Measurements from ENCODE around the gene BRD3.

BRD3 gene

DNA sequence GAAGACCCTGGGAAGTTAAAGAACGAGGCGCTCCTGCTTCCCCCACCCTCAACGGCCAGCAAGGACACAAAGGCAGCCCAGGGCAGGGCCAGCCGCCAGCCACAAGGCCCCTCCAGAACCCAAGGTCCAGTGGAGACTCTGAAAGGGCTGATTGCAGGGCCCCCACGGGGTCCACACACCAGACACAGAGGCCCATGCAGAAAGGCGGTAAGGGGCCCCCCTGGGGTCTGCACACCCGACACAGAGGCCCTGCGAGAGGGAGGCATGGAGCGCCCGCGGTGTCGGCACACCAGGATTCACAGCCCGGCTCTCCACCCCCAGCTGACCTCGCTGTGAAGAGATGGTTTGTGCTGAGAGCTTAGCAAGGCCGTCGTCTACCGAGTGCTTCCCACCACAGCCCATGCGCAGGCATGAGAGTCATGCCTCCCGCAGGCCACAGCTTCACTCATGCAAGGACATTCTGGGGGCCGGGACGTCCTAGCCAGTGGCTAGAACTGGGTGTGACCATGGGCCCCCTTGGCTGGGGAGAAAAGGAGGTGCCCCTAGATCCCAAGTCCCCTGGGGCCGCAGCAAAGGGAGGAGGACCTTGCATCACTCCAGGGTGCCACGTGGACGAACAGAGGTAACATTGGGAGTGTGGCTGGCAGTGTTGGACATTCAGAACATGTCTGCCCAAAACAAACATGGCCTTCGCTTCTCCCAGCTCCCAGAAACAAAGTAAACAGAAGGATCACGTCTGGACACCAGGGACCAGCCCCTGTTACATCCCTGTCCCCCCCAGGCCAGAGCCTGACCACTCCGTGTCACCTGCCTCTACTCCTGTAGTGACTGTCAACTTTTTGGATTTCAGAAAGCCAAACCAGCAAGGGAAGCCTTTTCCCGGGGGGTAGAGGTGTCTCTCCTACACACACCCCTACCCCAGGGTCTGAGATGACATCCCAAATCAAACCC lies 9.8 kb downstream of the BRD3 start:
- H3K27me3 ChIP-seq (replicated peaks in 2 of 5; ENCODE audit: control insufficient read depth in 4 of 5, insufficient read depth in 5 of 5, low read length in 4 of 5), result no peaks in the 10 kb centered on the region
- CTCF ChIA-PET, result interaction anchor here (1.1 kb wide), 1 partner anchor 31 kb away, joined by 3 read pairs; no protein-coding TSS in a partner anchor
- POLR2A ChIA-PET, result interaction anchor here (1.1 kb wide), 1 partner anchor 33 kb away, joined by 3 read pairs; the partner anchor contains the start of gene BRD3OS
- peaks cover 0 to 49% (median 43%) of the 10 kb centered on the region in 4 experiments for H3K4me1 ChIP-seq (ENCODE audit: control extremely low read depth in 1 of 4, control insufficient read depth in 4 of 4, insufficient read depth in 4 of 4, low read length in 3 of 4)
- WGBS (ENCODE audit: insufficient coverage), result 97% methylated on average over 23 of the region's 28 CpGs
- no peak for DNase-seq
- no peaks in the 10 kb centered on the region for H3K9me3 ChIP-seq (ENCODE audit: control extremely low read depth in 1 of 5, control insufficient read depth in 4 of 5, insufficient read depth in 2 of 5, low read depth in 1 of 5, low read length in 4 of 5)
- no peak overlapping the region for H3K27ac ChIP-seq (ENCODE audit: insufficient read depth in 1 of 2, low read depth in 1 of 2, low read length in 2 of 2, poor library complexity in 1 of 2, severe bottlenecking in 2 of 2)
- H3K4me3 ChIP-seq (ENCODE audit: control insufficient read depth in 1 of 7, extremely low read depth in 1 of 7, insufficient read depth in 4 of 7, low read depth in 2 of 7, low read length in 6 of 7), result no peak overlapping the region
- peaks cover 0 to 20% (median 11%) of the 10 kb centered on the region in 4 experiments for H3K36me3 ChIP-seq (ENCODE audit: control insufficient read depth in 4 of 4, insufficient read depth in 4 of 4, low read length in 3 of 4)

DNA sequence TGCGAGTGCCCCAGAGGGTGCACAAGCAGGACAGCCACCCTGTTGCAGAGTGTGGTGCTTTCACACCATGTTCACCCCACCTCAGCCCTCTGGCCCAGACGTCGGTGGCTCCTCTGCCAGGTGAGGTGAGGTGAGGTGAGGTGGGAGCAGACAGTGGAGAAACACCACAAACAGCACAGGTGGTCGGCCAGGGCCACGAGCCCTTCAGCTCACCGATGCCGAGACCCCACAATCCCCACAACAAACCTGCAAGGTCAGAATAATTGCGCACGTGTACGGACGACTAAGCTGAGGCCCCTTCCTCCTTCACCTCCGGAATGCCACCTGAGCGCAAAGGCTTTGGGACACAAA lies 10.5 kb downstream of the BRD3 start:
- Histone ChIP-seq H3K36me3 (ENCODE audit: control insufficient read depth in 4 of 4, insufficient read depth in 4 of 4, low read length in 3 of 4) (peaks cover 3 to 27% (median 15%) of the 10 kb centered on the region in 4 experiments), H3K9me3 (ENCODE audit: control extremely low read depth in 1 of 5, control insufficient read depth in 4 of 5, insufficient read depth in 2 of 5, low read depth in 1 of 5, low read length in 4 of 5) (no peaks in the 10 kb centered on the region), H3K27ac (ENCODE audit: insufficient read depth in 1 of 2, low read depth in 1 of 2, low read length in 2 of 2, poor library complexity in 1 of 2, severe bottlenecking in 2 of 2) (no peak overlapping the region), H3K4me3 (ENCODE audit: control insufficient read depth in 1 of 7, extremely low read depth in 1 of 7, insufficient read depth in 4 of 7, low read depth in 2 of 7, low read length in 6 of 7) (no peak overlapping the region), H3K27me3 (replicated peaks in 2 of 5; ENCODE audit: control insufficient read depth in 4 of 5, insufficient read depth in 5 of 5, low read length in 4 of 5) (no peaks in the 10 kb centered on the region), H3K4me1 (ENCODE audit: control extremely low read depth in 1 of 4, control insufficient read depth in 4 of 4, insufficient read depth in 4 of 4, low read length in 3 of 4) (peaks cover 0 to 42% (median 36%) of the 10 kb centered on the region in 4 experiments)
- ChIA-PET CTCF (interaction anchor here (1.1 kb wide), 1 partner anchor 31 kb away, joined by 3 read pairs; no protein-coding TSS in a partner anchor), POLR2A (interaction anchor here (1.1 kb wide), 1 partner anchor 32 kb away, joined by 3 read pairs; the partner anchor contains the start of gene BRD3OS)
- DNase-seq, result no peak
- WGBS (ENCODE audit: insufficient coverage), result 100% methylated on average over 10 of the region's 13 CpGs

DNA sequence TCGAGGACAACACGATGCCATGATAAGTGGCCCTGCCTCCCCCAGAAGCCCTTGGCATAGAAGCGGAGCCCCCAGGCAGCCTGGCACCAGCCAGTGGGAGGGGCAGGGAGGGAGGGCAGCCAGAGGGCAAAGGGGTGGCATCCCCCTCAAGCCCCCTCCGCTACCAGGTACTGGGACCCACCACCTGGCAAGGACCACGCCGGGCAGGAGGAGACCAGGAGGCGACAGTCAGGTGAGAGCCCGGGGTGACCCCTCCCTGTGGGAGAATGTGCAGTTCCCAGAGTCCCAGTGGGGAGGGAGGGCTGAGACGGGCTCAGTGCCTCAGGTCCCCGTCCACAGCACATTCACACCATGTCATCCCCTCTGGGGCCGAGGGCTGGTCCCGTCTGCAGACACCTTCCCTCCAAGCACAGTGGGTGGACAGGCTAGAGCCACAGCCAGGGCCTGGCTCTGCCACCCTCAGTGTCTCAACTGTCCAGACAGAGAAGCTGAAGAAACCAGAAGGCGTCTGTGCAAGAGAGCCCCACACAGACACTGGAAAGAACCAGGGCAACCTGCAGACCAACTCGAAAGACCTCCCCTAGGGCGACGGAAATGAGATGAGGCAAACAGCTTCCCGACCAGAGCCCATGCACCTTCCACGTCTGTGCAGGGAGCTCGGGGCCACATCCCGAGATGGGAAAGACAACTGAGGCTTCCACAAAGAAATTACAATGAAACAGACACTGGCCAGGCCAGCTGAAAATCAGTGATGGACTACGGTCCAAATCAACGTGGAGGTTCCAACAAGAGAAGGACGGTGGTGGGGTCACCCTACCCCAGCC lies 11.1 kb downstream of the BRD3 start:
- Histone ChIP-seq H3K4me1 (ENCODE audit: control extremely low read depth in 1 of 4, control insufficient read depth in 4 of 4, insufficient read depth in 4 of 4, low read length in 3 of 4) (peaks cover 0 to 36% (median 30%) of the 10 kb centered on the region in 4 experiments), H3K4me3 (ENCODE audit: control insufficient read depth in 1 of 7, extremely low read depth in 1 of 7, insufficient read depth in 4 of 7, low read depth in 2 of 7, low read length in 6 of 7) (no peak overlapping the region), H3K27me3 (replicated peaks in 2 of 5; ENCODE audit: control insufficient read depth in 4 of 5, insufficient read depth in 5 of 5, low read length in 4 of 5) (no peaks in the 10 kb centered on the region), H3K27ac (ENCODE audit: insufficient read depth in 1 of 2, low read depth in 1 of 2, low read length in 2 of 2, poor library complexity in 1 of 2, severe bottlenecking in 2 of 2) (peak overlapping the region in 1 of 2 experiments; percentile 12), H3K36me3 (ENCODE audit: control insufficient read depth in 4 of 4, insufficient read depth in 4 of 4, low read length in 3 of 4) (peaks cover 3 to 31% (median 17%) of the 10 kb centered on the region in 4 experiments), H3K9me3 (ENCODE audit: control extremely low read depth in 1 of 5, control insufficient read depth in 4 of 5, insufficient read depth in 2 of 5, low read depth in 1 of 5, low read length in 4 of 5) (no peaks in the 10 kb centered on the region)
- 97% methylated on average over 15 of the region's 23 CpGs for WGBS (ENCODE audit: insufficient coverage)
- POLR2A ChIA-PET, result no interaction called here
- CTCF ChIA-PET, result interaction anchor here (1.6 kb wide), 1 partner anchor 10 kb away, joined by 4 read pairs; no protein-coding TSS in a partner anchor
- no peak for DNase-seq

DNA sequence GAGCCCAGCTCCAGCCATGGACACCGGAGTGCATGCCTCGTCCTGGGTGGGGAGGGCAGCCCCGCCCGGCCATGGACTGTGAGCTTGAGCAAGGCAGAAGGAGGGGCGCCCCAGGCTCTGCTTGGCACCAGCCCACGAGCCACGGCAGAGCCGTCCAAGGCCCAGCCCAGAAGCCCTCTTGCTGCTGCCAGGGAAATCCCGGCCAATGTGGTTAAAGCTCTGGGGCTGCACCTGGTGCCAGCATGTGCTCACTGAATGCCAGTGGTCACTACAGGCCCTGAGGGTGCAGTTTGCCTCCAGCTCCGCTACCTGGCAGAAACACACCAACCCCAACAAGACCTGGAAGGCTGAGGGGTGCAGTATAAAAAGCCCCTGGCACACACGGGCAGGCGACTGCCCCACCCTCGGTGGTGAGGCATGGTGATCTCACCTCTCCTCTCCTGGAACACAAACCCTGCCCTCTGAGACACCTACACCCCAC lies 11.8 kb downstream of the BRD3 start:
- no peaks in the 10 kb centered on the region for H3K9me3 ChIP-seq (ENCODE audit: control extremely low read depth in 1 of 5, control insufficient read depth in 4 of 5, insufficient read depth in 2 of 5, low read depth in 1 of 5, low read length in 4 of 5)
- POLR2A ChIA-PET, result no interaction called here
- no peak for DNase-seq
- no peak overlapping the region for H3K4me3 ChIP-seq (ENCODE audit: control insufficient read depth in 1 of 7, extremely low read depth in 1 of 7, insufficient read depth in 4 of 7, low read depth in 2 of 7, low read length in 6 of 7)
- H3K36me3 ChIP-seq (ENCODE audit: control insufficient read depth in 4 of 4, insufficient read depth in 4 of 4, low read length in 3 of 4), result peaks cover 3 to 37% (median 22%) of the 10 kb centered on the region in 4 experiments
- H3K27me3 ChIP-seq (replicated peaks in 2 of 5; ENCODE audit: control insufficient read depth in 4 of 5, insufficient read depth in 5 of 5, low read length in 4 of 5), result no peaks in the 10 kb centered on the region
- 69% methylated on average over 11 of the region's 13 CpGs for WGBS (ENCODE audit: insufficient coverage)
- H3K27ac ChIP-seq (ENCODE audit: insufficient read depth in 1 of 2, low read depth in 1 of 2, low read length in 2 of 2, poor library complexity in 1 of 2, severe bottlenecking in 2 of 2), result peak overlapping the region in 1 of 2 experiments; percentile 12
- H3K4me1 ChIP-seq (ENCODE audit: control extremely low read depth in 1 of 4, control insufficient read depth in 4 of 4, insufficient read depth in 4 of 4, low read length in 3 of 4), result peaks cover 0 to 29% (median 23%) of the 10 kb centered on the region in 4 experiments
- CTCF ChIA-PET, result interaction anchor here (1.6 kb wide), 1 partner anchor 10 kb away, joined by 4 read pairs; no protein-coding TSS in a partner anchor

DNA sequence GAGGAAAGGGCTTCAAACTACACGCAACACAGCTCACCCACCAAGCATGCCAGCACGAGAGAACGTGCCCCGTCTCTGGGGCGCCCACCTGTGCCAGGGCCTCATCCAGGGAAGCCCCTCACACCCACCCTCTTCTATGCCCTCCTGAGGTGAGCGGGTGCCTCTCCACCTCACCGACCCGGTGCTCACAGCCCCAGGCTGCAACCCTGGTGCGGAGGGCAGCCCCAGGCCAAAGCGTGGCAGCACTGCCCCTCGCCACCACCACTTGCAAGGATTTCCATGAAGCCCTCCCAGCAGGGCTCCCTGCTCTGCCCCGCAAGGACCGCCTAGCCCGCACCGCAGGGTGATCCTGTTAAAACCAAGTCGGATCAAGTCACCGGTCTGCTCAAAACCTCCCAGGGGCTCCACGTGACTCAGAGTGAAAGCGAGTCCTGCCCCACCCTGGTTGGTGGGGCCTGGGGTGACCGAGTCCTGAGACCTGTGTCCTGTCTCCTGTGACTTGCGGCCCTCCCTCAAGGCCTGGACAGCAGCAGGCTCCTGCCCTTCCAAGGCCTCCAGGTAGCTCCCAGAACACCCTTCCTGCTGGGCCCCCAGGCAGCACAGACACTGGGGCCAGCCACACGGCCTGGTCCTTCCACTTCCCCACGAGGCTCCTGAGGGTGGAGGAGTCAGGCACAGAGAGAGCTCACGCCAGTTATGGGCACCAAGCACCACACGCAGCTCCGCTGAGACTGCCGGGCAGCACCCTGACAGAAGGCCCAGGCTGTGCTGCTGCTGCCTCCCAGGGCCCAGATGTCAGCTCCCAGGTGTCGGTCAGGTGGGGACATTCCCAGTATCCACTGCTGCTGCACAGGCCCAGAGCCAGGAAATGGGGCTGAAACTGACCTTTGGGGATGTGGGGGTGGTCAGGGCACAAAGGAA lies 12.7 kb downstream of the BRD3 start:
- peaks cover 0 to 21% (median 14%) of the 10 kb centered on the region in 4 experiments for H3K4me1 ChIP-seq (ENCODE audit: control extremely low read depth in 1 of 4, control insufficient read depth in 4 of 4, insufficient read depth in 4 of 4, low read length in 3 of 4)
- no peak for DNase-seq
- CTCF ChIA-PET, result interaction anchor here (1.6 kb wide), 1 partner anchor 9 kb away, joined by 4 read pairs; no protein-coding TSS in a partner anchor
- H3K9me3 ChIP-seq (ENCODE audit: control extremely low read depth in 1 of 5, control insufficient read depth in 4 of 5, insufficient read depth in 2 of 5, low read depth in 1 of 5, low read length in 4 of 5), result no peaks in the 10 kb centered on the region
- peaks cover 3 to 45% (median 27%) of the 10 kb centered on the region in 4 experiments for H3K36me3 ChIP-seq (ENCODE audit: control insufficient read depth in 4 of 4, insufficient read depth in 4 of 4, low read length in 3 of 4)
- no peak overlapping the region for H3K4me3 ChIP-seq (ENCODE audit: control insufficient read depth in 1 of 7, extremely low read depth in 1 of 7, insufficient read depth in 4 of 7, low read depth in 2 of 7, low read length in 6 of 7)
- H3K27ac ChIP-seq (ENCODE audit: insufficient read depth in 1 of 2, low read depth in 1 of 2, low read length in 2 of 2, poor library complexity in 1 of 2, severe bottlenecking in 2 of 2), result no peak overlapping the region
- no peaks in the 10 kb centered on the region for H3K27me3 ChIP-seq (replicated peaks in 2 of 5; ENCODE audit: control insufficient read depth in 4 of 5, insufficient read depth in 5 of 5, low read length in 4 of 5)
- WGBS (ENCODE audit: insufficient coverage), result 95% methylated on average over 21 of the region's 28 CpGs
- POLR2A ChIA-PET, result interaction anchor here (1.1 kb wide), 1 partner anchor 44 kb away, joined by 4 read pairs; no protein-coding TSS in a partner anchor

All from common myeloid progenitor, CD34-positive (primary cell).